Measurements from ENCODE around the gene KCP.

The KCP gene

GRCh38 chr7:128891942-128892269 is 18.6 kb downstream of the KCP start:
- H3K36me3 ChIP-seq (replicated peaks): no peaks in the 10 kb centered on the region
- in situ Hi-C loops (cut with HindIII; ENCODE audit: low pct_ligation_motif_present, low sequenced_read_pairs): no loop called here
- no peak overlapping the region for H3K27ac ChIP-seq
- no peak for DNase-seq
- TF ChIP-seq CTCF (IDR thresholded peaks at IDR 0.05; ENCODE audit: low read depth, low read length, missing control alignments): no peak
- H3K4me3 ChIP-seq (ENCODE audit: low read depth, low read length): no peak overlapping the region
- H3K27me3 ChIP-seq (replicated peaks): peaks cover 6% of the 10 kb centered on the region

GRCh38 chr7:128891110-128891941 is 19.2 kb downstream of the KCP start:
- H3K27ac ChIP-seq: no peak overlapping the region
- in situ Hi-C loops (cut with HindIII; ENCODE audit: low pct_ligation_motif_present, low sequenced_read_pairs): no loop called here

GRCh38 chr7:128890306-128891109 is 20.0 kb downstream of the KCP start:
- no peak for TF ChIP-seq CTCF (IDR thresholded peaks at IDR 0.05; ENCODE audit: low read depth, low read length, missing control alignments)
- Histone ChIP-seq H3K27me3 (replicated peaks) (peaks cover 6% of the 10 kb centered on the region), H3K27ac (no peak overlapping the region), H3K36me3 (replicated peaks) (no peaks in the 10 kb centered on the region), H3K4me3 (ENCODE audit: low read depth, low read length) (no peak overlapping the region)
- in situ Hi-C loops (cut with HindIII; ENCODE audit: low pct_ligation_motif_present, low sequenced_read_pairs): no loop called here
- no peak for DNase-seq

More at GRCh38 chr7:128891110-128891941, 19.2 kb downstream of the KCP start:
- no peaks in the 10 kb centered on the region for H3K36me3 ChIP-seq (replicated peaks)
- H3K27me3 ChIP-seq (replicated peaks): peaks cover 6% of the 10 kb centered on the region
- DNase-seq: no peak
- no peak for TF ChIP-seq CTCF (IDR thresholded peaks at IDR 0.05; ENCODE audit: low read depth, low read length, missing control alignments)
- H3K4me3 ChIP-seq (ENCODE audit: low read depth, low read length): no peak overlapping the region

GRCh38 chr7:128889121-128889520 is 21.4 kb downstream of the KCP start:
- H3K27ac ChIP-seq: no peak overlapping the region
- no peak for DNase-seq
- in situ Hi-C loops (cut with HindIII; ENCODE audit: low pct_ligation_motif_present, low sequenced_read_pairs): no loop called here
- H3K4me3 ChIP-seq (ENCODE audit: low read depth, low read length): no peak overlapping the region
- H3K27me3 ChIP-seq (replicated peaks): peaks cover 6% of the 10 kb centered on the region
- no peak for TF ChIP-seq CTCF (IDR thresholded peaks at IDR 0.05; ENCODE audit: low read depth, low read length, missing control alignments)
- H3K36me3 ChIP-seq (replicated peaks): no peaks in the 10 kb centered on the region

- in situ Hi-C loops (cut with HindIII; ENCODE audit: low pct_ligation_motif_present, low sequenced_read_pairs): no loop called here
- no peak for DNase-seq
- Histone ChIP-seq H3K27ac (no peak overlapping the region), H3K4me3 (ENCODE audit: low read depth, low read length) (no peak overlapping the region), H3K36me3 (replicated peaks) (no peaks in the 10 kb centered on the region), H3K27me3 (replicated peaks) (peaks cover 6% of the 10 kb centered on the region)
- TF ChIP-seq CTCF (IDR thresholded peaks at IDR 0.05; ENCODE audit: low read depth, low read length, missing control alignments): no peak
Observed at GRCh38 chr7:128888756-128889095, 21.8 kb downstream of the KCP start.
